SK-N-MC (cell line): ENCODE measurements around the gene CUX1.

ENCODE experiments used
- EZH2 ChIP-seq: fragments of 200-600 bp; sonication (generic); IDR thresholded peaks from one replicate; pipeline ENCODE4 v1.6.1; 2017; ENCODE audit warnings: antibody characterized with exemption
- FOXP2 ChIP-seq: optimal IDR thresholded peaks from 2 replicates; pipeline ENCODE3; 2011; ENCODE audit warnings: mild to moderate bottlenecking, moderate library complexity; ENCODE audit not compliant: insufficient read depth; ENCODE audit errors: extremely low read length, control extremely low read depth
- POLR2AphosphoS5 ChIP-seq: IDR thresholded peaks from 2 replicates; pipeline ENCODE4 v1.6.1; 2012; ENCODE audit warnings: mild to moderate bottlenecking, low read depth, low read length, borderline replicate concordance

DNA sequence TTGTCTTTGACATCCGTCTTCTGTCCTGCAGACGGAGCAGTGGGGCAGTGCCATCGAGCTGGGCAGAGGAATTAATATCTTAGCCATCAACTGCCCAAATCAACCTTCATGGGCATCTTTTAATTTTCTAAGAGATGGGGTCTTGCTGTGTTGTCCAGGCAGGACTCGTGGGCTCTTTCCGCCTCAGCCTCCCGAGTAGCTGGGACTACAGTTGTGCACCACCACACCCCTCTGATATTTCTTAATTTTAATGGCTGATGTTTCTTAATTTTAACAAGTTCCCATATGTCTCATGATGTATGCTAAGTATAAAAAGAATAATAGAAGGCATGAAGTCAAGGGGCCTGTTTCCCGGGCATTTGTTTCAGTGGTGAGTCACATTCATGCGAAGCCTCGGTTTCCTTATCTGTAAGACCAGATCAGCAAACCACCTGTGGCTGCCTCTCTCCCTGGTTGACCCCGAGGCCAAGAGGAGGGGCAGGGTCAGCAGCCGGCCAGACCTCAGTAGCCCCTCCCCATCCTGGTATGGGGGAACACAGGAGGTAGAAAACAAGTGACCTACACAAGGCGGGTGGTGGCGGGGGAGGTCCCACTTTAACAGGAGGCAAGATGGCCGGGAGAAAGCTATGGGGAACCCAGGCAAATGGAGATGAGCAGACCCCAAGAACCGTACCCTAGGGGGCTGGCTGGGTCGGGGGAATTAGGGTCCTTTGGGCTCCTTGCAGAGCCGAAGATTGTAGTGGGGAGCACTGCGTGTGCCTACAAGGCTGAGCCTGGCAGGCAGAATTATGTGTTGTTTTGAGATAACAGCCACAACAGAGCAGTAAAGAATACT is 85.5 kb downstream of the CUX1 start:
- TF ChIP-seq POLR2AphosphoS5 (no peak), EZH2 (no peak), FOXP2 (no peak)
